ENCODE results near the gene MPP2.
A peak's percentile ranks its signal among the peaks of the same experiment; 100 is the strongest.
"Not testable (repeated sequence)": the region's sequence is repeated elsewhere in the genome, so short reads cannot be mapped to it uniquely, and the experiment has no call there.

Gene MPP2

DNA sequence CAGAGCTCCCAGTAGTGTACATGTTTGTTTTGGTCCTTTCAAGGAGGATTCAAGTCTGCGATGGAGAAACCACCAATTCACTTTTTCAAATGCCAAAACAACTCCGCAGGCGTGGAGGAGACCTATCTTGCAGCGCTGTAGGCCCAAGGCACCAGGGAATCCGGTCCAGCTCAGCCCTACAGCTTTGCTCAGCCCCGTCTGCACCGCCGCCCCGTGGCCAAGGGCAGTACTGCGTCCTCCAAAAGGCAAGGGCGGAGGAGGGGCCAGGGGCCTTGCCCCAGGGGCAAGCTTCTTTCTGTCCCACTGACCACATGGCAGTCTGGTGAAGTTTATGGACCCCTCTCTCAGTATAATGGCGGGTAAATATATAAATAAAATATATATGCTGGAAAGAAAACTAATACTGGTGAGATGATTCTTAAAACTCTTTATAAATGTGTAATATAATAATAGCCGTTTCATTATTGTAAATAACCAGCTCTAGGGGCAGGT is 61.1 kb downstream of the MPP2 start:
- DNase-seq (ENCODE audit: low spot score): peak; percentile 94

DNA sequence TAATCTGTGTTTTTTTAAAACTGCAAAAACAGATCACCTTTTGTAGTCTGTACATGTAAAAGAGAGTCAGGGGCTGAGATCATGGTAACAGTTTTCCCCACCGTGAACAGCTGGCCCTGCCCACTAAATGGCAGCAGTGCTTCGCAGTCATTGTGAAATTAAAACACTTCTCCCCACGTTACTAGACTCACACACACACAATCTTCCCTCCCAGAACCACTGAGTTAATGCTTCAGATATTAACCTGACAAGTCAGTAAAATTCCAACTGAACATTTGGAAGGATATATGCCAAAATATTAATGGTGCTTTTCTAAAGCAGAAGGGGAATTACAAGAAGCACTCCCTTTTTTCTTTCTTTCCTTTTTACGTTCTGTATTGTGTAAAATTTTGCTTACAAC is 61.6 kb downstream of the MPP2 start:
- no peak for DNase-seq (ENCODE audit: low spot score)

DNA sequence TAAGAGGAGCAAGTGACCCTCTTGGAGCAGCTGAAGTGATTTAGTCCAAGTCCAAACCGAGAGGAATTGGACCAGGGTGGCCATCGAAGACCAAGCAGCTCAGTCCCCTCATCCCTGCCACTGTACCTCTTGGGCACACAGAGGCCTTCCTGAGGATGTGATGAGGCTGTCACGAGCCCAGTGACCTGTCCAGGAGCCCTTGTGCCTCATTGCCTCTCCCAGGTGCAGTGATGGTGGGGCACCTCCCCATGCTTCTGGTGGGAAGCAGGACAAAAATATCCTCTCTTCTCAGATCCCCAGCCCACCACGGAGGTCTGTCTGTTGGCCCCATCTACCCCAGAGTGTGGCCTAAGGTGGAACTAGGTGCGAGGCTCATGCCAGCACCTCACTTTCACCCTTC is 63.1 kb downstream of the MPP2 start:
- DNase-seq (ENCODE audit: low spot score): no peak

DNA sequence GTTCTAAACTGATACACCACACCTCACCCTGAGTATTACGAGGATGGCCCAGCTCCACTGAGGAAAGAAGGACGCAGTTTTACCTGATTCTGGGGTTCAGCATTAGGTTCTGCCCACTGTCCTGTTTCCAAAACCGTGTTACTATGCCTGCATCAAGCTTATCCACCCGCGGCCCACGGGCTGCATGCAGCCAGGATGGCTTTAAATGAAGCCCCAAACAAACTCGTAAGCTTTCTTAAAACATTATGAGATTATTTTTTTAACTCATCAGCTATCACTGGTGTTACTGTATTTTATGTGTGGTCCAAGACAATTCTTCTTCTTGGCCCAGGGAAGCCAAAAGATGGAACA is 64.4 kb downstream of the MPP2 start:
- DNase-seq (ENCODE audit: low spot score): no peak

DNA sequence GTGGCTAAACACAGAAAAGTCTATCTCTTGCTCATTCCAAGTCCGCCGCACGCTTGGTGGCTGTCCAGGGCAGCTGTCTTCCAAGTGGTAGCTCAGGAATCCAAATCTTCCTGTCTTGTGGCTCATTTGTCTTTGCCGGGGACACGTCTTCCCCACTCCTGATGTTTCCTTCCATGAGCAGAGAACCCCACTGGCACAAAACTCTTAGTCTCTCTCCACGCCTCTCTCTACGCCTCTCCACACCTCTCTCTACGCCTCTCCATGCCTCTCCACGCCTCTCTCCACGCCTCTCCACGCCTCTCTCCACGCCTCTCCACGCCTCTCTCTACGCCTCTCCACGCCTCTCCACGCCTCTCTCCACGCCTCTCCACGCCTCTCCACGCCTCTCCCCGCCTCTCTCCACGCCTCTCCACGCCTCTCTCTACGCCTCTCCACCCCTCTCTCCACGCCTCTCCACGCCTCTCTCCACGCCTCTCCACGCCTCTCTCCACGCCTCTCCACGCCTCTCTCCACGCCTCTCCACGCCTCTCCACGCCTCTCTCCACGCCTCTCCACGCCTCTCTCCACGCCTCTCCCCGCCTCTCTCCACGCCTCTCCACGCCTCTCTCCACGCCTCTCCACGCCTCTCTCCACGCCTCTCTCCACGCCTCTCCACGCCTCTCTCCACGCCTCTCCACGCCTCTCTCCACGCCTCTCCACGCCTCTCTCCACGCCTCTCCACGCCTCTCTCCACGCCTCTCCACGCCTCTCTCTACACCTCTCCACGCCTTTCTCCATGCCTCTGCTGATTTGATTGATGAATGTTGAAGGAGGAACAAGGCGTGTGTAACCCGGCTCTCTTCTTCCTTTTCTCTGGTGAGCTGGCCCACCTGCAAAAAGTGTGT is 65.0 kb downstream of the MPP2 start:
- DNase-seq (ENCODE audit: low spot score): not testable (repeated sequence)

DNA sequence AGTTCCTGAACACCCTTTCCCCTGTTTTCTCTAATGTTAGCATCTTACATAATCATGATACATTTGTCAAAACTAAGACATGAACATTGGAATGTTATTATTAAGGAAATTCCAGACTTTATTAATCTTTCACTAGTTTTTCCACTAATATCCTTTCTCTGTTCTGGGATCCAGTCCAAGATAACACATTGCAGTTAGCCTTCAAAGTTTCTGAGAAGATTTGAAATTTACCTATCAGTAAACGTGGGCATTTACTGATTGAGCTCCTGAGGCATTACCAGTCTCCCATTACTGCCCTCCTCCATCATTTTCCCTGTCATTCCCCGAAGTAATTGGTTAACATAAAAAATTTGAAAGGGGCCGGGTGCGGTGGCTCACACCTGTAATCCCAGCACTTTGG is 66.1 kb downstream of the MPP2 start:
- DNase-seq (ENCODE audit: low spot score): no peak

DNA sequence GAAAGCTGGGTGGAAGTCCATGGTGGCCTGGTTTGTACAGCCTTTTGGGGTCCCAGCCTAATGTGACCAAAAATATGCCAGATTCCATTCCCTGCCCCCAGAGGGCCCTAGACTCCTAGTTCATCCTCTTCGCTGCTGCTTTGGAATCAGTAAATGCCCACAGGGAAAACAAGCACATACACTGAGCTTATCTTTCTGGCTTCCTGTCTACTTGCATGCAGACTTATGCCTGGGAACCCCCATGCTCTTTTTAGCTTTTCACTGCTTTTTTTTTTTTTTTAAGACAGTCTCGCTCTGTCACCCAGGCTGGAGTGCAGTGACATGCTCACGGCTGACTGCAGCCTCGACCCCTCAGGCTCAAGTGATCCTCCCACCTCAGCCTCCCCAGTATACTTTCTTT is 66.5 kb downstream of the MPP2 start:
- DNase-seq (ENCODE audit: low spot score): no peak

DNA sequence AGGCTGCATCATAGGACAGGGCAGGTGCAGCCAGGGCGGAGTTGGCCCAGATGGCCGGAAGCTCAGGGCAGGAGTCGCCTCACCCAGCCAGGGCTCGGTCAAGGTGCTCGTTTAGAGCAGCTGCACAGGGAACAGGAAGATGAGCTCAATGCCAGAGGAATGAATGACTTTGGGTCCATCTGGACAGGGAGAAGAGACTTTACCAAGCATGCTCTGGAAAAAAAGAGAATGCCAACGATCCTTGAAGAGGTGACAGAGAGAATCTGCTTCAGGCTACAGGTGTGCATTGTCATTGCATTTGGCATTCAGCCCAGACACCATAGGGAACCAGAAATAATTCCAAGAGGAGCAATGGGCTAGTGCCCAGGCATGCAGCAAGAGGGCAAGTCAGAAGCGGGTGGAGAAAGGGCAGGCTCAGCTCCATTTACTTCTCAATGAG is 67.6 kb downstream of the MPP2 start:
- no peak for DNase-seq (ENCODE audit: low spot score)

DNA sequence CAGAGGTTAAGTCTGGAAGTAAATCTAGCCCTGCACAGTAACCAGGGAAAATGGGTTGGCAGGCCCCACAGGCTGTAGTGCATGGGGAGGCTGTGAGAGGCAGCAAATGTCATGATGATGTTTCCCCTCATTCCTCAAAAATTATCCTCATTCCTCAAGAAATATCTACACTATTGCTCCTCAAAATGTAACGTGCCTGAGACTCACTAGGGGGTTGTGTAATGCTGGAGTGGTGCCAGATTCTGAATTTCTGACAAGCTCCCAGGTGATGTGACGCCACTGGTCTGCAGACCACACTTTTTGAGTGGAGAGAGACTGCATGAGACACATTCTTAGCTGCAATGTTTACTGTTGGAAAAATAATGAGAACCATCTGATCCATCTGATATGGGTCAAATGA is 73.2 kb downstream of the MPP2 start:
- DNase-seq (ENCODE audit: low spot score): peak; percentile 52

DNA sequence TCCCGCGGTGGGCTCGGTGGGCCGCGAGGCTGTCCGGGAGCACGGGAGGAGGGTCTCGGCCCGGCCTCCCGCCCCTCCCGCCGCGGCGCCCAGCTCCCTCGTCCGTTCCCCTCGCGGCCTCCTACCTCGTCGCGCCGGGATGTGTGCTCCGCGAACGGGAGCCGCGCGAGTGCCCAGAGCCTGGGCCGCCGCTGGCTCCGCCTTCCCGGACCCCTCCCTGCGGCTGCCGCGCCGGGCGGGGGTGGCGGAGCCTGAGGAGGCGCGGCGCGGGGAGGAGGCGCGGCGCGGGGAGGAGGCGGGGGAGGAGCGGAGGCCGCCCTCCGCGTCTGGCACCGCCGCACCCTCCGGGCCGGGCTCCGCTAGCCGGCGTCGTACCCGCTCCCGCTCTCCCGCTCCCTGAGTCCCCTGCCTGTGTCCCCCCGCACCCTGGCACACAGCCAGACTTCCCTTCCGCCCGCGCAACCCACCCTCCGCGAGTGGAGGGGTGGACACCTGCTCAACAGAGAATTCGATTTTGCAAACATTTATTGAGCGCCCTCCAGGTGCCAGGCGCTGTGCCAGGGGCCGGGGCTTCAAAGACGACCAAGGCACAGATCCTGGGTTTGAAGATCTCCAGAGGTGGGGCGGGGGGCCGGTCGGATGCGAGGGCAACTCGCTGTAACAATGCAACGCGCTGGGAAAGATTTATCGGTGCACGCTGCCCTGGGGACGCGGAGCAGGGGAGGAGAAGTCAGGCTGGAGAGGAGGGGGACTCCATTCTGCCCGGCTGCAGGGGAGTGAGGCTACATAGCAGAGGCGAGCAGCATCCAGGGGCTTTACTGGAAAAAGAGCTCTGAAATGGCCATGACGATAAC is 74.1 kb downstream of the MPP2 start, which contains the start of gene MPP3:
Gene MPP3 (minus strand): TSS at position 171 of the 854 bp plus-strand sequence. CDS start 1,240 bp downstream, outside the sequence.
- DNase-seq (ENCODE audit: low spot score): peak; percentile 97

DNA sequence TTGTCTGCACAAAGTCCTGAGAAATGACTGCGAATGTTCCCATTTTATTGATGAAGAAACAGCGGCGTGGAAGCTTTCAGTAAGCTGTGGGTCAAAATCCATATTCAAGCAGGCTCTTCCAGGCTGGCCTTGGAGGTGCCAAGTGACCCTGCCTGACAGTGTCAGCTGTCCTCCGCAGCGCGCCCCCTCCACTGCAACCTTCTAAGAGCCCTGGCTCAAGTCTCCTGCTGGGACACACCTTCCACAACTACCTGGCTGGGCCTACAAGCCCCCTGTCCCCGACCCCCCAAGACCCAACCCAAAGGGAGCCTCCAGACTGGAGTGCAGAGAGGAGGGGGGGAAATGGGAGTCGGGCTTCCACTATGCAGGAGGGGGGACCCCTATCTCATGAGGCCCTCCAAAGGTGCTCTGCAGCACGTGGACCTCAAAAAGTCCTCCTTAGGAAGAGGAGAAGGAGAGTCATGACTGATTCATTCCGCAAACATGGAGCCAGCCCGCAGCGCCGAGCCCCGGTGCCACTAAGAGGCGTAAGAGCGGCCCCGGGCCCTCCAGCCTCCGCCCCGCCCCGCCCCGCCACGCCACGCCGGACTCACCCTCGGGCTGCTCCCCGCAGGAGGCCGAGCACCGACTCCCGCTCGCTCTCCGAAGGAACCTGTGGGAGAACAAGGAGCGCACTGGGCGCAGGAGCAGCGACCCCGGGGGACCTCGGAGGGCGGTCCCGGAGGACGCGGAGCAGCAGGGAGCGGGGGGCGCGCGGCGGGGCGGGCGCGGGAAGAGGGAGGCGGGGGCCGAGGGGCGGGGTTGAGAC is 75.0 kb downstream of the MPP2 start:
- DNase-seq (ENCODE audit: low spot score): peak; percentile 93

DNA sequence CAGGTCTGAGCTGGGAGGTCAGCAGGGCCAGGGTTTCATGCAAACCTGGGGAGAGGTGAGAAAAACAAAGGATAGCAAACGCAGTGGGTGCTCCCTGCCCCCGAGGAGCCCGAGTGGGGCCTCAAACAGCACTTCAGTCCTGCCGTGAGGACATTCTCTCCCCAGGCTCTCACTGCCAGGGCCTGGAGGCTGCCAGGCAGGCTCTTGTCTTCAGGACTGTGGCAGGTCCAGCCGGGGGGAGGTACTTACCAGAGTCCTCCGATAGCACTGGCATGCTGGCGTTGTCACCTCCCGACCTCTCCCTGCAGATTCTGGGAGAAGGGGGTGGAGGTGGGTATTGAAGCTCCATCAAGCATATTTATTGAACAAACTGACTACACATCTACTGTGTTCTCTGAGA is 75.7 kb downstream of the MPP2 start:
- no peak for DNase-seq (ENCODE audit: low spot score)

DNA sequence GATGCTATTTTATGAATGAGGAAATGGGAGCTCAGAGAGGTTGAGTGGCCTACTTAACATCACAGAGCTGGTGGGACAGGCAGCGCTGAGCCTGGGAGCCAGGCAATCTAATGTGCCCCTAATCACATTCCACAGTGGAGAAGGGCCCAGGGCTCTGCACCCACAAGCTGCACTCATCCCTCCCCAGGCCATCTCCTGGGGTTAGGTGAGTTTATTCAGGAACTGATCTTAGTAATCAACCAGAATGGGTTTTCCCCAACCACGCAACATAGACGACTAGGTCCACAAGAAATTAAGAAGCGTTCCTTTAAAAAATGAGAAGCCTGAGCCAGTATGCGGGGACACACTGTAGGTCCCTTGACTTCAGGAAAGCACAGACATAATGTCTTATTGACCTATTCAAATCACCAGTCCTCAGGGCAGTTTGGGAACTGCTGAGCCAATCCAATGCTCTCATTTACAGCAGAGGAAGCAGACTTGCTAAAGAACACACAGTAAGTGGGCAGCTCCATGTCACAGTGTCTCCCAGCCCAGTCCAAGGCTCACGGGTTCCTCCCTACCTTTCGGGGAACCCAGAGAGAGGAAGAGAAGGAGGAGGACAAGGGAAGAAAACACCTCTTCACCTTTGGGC is 76.7 kb downstream of the MPP2 start:
- no peak for DNase-seq (ENCODE audit: low spot score)

DNA sequence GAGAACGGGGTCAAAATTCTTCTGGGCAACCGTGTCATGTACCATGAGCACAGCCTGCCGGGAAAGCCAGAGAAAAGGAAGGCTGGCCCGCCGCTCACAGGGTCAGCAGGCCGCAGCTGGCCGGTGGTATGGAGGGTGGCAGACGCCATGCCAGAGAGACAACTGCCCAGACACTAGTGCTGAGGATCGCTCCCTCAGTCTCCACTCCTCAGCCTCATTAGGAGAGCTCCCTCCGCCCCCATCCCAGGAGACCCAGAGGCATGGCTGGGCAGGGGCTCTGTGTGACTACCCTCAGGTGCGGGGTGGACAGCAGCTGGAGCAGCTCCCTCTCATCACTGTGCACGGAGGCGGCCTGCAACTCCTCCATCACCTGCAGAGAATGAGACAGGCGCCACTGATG is 77.6 kb downstream of the MPP2 start:
- no peak for DNase-seq (ENCODE audit: low spot score)

DNA sequence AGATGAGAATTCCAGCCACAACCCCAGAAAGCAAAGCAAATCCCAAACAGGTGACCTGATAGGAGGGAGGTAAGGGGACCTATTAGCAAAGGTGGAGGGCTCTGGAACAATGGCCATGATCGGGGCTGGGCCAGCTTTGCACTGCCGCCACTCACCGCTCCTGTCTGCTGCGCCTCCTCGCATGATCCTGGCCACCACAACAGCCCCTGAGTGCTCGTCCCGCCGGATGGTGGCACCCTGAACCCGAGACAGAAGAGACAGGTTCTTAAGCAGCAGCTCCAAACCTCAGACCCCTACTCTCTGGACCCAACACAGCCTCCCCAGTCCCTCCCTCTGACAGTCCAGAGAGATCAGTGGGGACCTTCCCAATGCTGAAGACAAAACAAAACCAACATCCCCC is 79.7 kb downstream of the MPP2 start:
- DNase-seq (ENCODE audit: low spot score): no peak

DNA sequence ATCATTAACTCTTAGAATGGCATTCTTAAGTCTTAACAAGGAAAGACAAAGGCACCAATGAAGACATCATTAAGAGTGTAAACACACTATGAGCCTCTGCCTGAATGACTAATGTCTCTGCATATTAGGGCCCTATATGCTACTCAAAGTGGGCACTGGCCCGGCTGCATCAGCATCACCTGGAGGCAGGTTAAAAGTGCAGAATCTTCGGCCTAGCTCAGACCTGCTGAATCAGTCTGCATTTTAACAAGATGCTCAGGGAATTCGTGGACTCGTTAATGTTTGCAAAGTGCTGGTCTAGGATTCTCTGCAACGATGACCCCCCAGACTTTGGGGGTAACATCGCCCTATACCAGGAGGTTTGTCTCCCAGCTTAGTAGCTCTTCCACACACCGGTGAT is 81.1 kb downstream of the MPP2 start:
- DNase-seq (ENCODE audit: low spot score): no peak

DNA sequence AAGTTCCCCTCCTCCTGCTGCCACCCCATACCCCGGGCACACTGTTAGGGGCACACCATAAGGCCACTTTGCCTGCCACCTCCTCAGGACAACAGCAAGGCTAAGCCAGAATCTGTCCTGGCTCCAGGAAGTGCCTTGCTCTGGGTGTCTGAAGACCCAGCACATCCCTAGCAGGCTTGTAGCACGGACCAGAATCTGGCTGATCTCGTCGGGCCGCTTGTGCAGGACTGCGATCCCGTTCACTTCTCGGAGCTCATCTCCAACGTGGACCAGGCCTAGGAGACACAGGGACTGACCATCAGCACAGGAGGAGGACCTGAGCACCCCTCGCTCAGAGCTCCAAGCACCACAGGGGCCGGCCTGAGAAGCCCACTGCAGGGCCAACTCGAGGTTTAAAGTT is 81.8 kb downstream of the MPP2 start:
- DNase-seq (ENCODE audit: low spot score): no peak
